Ovary (tissue), 3 donors: Measurements from ENCODE around the gene ARHGAP27.
"Not testable (repeated sequence)": the region's sequence is repeated elsewhere in the genome, so short reads cannot be mapped to it uniquely, and the experiment has no call there.

Source experiments
- EP300 ChIP-seq: sonication (generic); formaldehyde crosslinking; IDR thresholded peaks from one replicate; pipeline ENCODE4 v1.6.1; 2017; ENCODE audit warnings: antibody characterized with exemption
- POLR2A ChIP-seq: fragments of 450-650 bp; IDR thresholded peaks from one replicate; pipeline ENCODE4 v1.6.1; 2017; ENCODE audit warnings: antibody characterized with exemption, mild to moderate bottlenecking, moderate library complexity
- TF ChIP-seq, protein P1 (sequence below), 3 donors: fragments of 450-650 bp in 2 of 3; fragments of 200-600 bp in 1 of 3; IDR thresholded peaks; one replicate each; pipeline versions ENCODE4 v1.5.1 to v1.8.0; 2016 to 2022; ENCODE audit warnings: antibody characterized with exemption in 3 of 3, mild to moderate bottlenecking in 1 of 3
- donor health status: DM: no; HTN: no; CAD: no.

DNA sequence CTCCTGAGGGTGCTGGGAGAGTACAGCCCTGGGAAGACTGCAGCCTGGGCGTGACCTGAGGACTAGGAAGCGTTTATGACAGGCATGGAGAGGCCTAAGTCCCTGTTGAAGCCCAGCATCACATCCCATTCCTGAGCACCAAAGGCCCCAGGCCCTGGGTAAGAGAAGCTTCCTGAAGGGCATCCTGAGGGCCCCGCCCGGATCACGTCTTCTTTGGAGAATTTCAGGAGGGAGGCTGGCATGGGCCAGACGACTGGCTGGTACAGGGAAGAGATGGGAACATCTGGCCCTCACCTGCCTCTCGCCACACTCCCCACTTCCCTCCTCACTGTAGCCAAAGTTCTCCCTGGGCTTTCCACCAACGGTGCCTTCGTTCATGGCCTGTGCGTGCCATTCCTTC is 11.6 kb upstream of the ARHGAP27 start:
- TF ChIP-seq, protein P1, sequence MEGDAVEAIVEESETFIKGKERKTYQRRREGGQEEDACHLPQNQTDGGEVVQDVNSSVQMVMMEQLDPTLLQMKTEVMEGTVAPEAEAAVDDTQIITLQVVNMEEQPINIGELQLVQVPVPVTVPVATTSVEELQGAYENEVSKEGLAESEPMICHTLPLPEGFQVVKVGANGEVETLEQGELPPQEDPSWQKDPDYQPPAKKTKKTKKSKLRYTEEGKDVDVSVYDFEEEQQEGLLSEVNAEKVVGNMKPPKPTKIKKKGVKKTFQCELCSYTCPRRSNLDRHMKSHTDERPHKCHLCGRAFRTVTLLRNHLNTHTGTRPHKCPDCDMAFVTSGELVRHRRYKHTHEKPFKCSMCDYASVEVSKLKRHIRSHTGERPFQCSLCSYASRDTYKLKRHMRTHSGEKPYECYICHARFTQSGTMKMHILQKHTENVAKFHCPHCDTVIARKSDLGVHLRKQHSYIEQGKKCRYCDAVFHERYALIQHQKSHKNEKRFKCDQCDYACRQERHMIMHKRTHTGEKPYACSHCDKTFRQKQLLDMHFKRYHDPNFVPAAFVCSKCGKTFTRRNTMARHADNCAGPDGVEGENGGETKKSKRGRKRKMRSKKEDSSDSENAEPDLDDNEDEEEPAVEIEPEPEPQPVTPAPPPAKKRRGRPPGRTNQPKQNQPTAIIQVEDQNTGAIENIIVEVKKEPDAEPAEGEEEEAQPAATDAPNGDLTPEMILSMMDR (IDR thresholded peaks at IDR 0.05): not testable (repeated sequence)
- TF ChIP-seq POLR2A, EP300: not testable (repeated sequence)
